Kidney (tissue), 14 donors: ENCODE measurements around the gene SPATA2. TPM values are rescaled to one million over a fixed set of nuclear protein-coding genes. Genes with fewer than 3 reads are reported as not detected.

Source experiments
- DNase-seq, 5 donors: peaks; one replicate each; pipeline ENCODE4 v3.0.0-alpha.2; 2013 to 2020
- FAIRE-seq: peaks from 2 replicates; lab custom pipeline; 2012; peaks lifted over from hg19 to GRCh38; lab: Jason Lieb, UNC
- H3K27ac ChIP-seq, 2 donors: one replicate each; pipeline ENCODE4 v1.7.0; 2013; ENCODE audit warnings: low read depth in 2 of 2, low read length in 2 of 2, inconsistent platforms in 1 of 2
- H3K27me3 ChIP-seq: one replicate; pipeline ENCODE4 v1.7.1; 2013; ENCODE audit warnings: low read length, inconsistent platforms; ENCODE audit not compliant: control insufficient read depth, insufficient read depth
- H3K36me3 ChIP-seq, 3 donors: one replicate each; pipeline versions ENCODE4 v1.7.0 to v1.7.1; 2013; ENCODE audit warnings: low read length in 3 of 3, control low read depth in 1 of 3, inconsistent platforms in 1 of 3; ENCODE audit not compliant: insufficient read depth in 3 of 3, control insufficient read depth in 2 of 3
- H3K4me1 ChIP-seq, 3 donors: one replicate each; pipeline versions ENCODE4 v1.7.0 to v1.7.1; 2013; ENCODE audit warnings: low read length in 3 of 3, inconsistent platforms in 1 of 3, low read depth in 1 of 3; ENCODE audit not compliant: control insufficient read depth in 2 of 3, insufficient read depth in 2 of 3
- H3K4me3 ChIP-seq, 3 donors: one replicate each; pipeline versions ENCODE4 v1.7.0 to v1.8.1; 2013; ENCODE audit warnings: low read length in 3 of 3, control low read depth in 1 of 3, inconsistent platforms in 1 of 3
- H3K9ac ChIP-seq, 3 donors: one replicate each; pipeline versions ENCODE4 v1.7.0 to v1.7.1; 2013; ENCODE audit warnings: low read length in 3 of 3, control low read depth in 1 of 3, inconsistent platforms in 1 of 3
- H3K9me3 ChIP-seq, 3 donors: one replicate each; pipeline versions ENCODE4 v1.7.0 to v1.7.1; 2013; ENCODE audit warnings: low read length in 3 of 3, control low read depth in 1 of 3, inconsistent platforms in 1 of 3; ENCODE audit not compliant: control insufficient read depth in 2 of 3, insufficient read depth in 1 of 3
- CTCF ChIP-seq: IDR thresholded peaks from 3 replicates; pipeline ENCODE4 v1.5.1; 2012; ENCODE audit warnings: mild to moderate bottlenecking, moderate library complexity, borderline replicate concordance; ENCODE audit not compliant: insufficient read depth; ENCODE audit errors: extremely low read depth
- intact Hi-C: fragments of 100-400 bp; cut with DNase I; formaldehyde crosslinking; loops from one replicate; pipeline ENCODE4 v1.11.1; 2022
- polyA plus RNA-seq: library from polyadenylated mRNA; stranded (reverse); fragments of 350-450 nt; fragmentation: Illumina TruSeq; extraction: RNeasy Lipid Tissue Mini Kit (QIAGEN cat#74804); gene quantifications from one replicate; pipeline ENCODE4 v1.2.3, GENCODE V29; 2014; ENCODE audit warnings: low read depth, low replicate concordance; ENCODE audit not compliant: insufficient read depth
- total RNA-seq: library from RNA; stranded (reverse); fragmentation: NEBNext Ultra II Directional; extraction: Animal tissue kit (Norgen Biotek cat#: 25700); gene quantifications from one replicate; pipeline ENCODE4 v1.2.1, GENCODE V29; 2021
- donor health status: control.
- donor health status: control.
- donor health status: control.
- donor health status: control.
- donor health status: control.
- donor health status: DM: yes; HTN: yes; CAD: no.
- donor health status: Normal renal cell carcinoma (clear cell type).

Gene SPATA2
- total and polyA plus RNA-seq, 2 donors from 2014 or later = 5.8 to 9.0 TPM

GRCh38 chr20:49918446-49918845, 3.1 kb upstream of the SPATA2 start:
- intact Hi-C loops = no loop called here
- Histone ChIP-seq H3K9ac (no peak overlapping the region), H3K4me1 (peaks cover 0 to 12% (median 2%) of the 10 kb centered on the region in 3 donors), H3K4me3 (no peak overlapping the region), H3K36me3 (no peaks in the 10 kb centered on the region), H3K27ac (no peak overlapping the region), H3K27me3 (no peaks in the 10 kb centered on the region), H3K9me3 (no peaks in the 10 kb centered on the region)
- no peak for FAIRE-seq
- DNase-seq = no peak
- no peak for TF ChIP-seq CTCF

- TF ChIP-seq CTCF = no peak
- no peaks in the 10 kb centered on the region for H3K9me3 ChIP-seq
- peak overlapping the region; percentile 99 for H3K4me3 ChIP-seq
- H3K27me3 ChIP-seq = no peaks in the 10 kb centered on the region
- H3K4me1 ChIP-seq = peaks cover 0 to 12% (median 4%) of the 10 kb centered on the region in 3 donors
- FAIRE-seq (no peak), DNase-seq (peak in 3 of 5 donors; percentile 43 to 64 (median 53))
- intact Hi-C loops = no loop called here
- H3K27ac ChIP-seq = peak overlapping the region; percentile 100
- H3K36me3 ChIP-seq = no peaks in the 10 kb centered on the region
- H3K9ac ChIP-seq = peak overlapping the region; percentile 71 to 99 (median 95)
Observed at GRCh38 chr20:49916146-49917002, 1.0 kb upstream of the SPATA2 start.

GRCh38 chr20:49915118-49915379, 280 bp downstream of the SPATA2 start:
- DNase-seq (peak in 1 of 5 donors; percentile 35), FAIRE-seq (no peak)
- H3K27me3 ChIP-seq = no peaks in the 10 kb centered on the region
- intact Hi-C loops = no loop called here
- no peaks in the 10 kb centered on the region for H3K36me3 ChIP-seq
- peaks cover 0 to 12% (median 4%) of the 10 kb centered on the region in 3 donors for H3K4me1 ChIP-seq
- peak overlapping the region; percentile 99 for H3K4me3 ChIP-seq
- peak overlapping the region; percentile 100 for H3K27ac ChIP-seq
- TF ChIP-seq CTCF = no peak
- H3K9ac ChIP-seq = peak overlapping the region; percentile 54 to 95 (median 93)
- H3K9me3 ChIP-seq = no peaks in the 10 kb centered on the region
